AML-193 (cell line): ENCODE data around the gene WDR44.
A peak's percentile ranks its signal among the peaks of the same experiment; 100 is the strongest.
"Not testable (repeated sequence)": the region's sequence is repeated elsewhere in the genome, so short reads cannot be mapped to it uniquely, and the experiment has no call there.

Experiments
- DNase-seq, 2 experiments: peaks; one replicate each; lab custom pipeline; 2025; lab: John Stamatoyannopoulos, UW

The WDR44 gene

DNA sequence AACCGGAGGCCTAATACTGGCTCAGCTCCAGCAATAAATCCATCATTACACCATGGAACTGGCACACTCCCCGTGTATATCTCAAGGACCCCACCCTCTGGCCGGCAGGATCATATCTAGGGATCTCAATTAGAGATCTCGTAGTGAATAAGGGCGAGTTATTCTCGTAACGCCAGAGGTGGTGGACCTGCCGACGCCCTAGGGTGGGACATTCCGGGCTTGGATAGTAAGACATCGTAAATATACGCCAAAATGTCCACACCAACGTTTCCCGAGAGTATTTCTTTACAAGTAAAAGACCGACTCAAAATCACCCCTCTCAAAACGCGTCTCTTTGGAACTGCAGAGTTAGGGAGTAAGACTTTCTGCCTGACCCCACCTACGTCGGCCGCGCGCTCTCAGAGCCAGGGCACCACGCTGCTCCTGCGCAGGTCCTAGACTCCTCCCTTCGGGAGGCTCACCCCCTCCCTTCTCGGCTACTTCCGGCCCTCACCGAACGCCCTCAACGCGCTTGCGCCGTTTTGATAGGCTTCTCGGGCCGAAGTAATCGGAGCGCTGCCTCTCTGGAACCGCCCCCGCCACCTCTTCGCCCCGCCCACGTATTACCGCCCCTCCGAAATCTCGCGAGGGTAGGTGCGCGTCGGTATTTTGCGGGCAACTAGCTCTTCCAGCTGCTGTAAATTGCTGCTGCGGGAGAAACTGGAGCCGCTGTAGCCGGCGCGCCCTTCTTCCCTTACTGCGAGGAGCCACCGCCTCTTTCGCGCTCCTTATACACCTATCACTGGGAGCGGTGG lies at the start of gene WDR44:
Gene WDR44, plus strand, starts transcription at position 643 of the 794 bp plus-strand sequence. CDS start 398 bp downstream, outside the sequence.
- DNase-seq, result peak; percentile 77 to 85

GRCh38 chrX:118305827-118306226 lies 40.1 kb upstream of the WDR44 start:
- DNase-seq, result not testable (repeated sequence)

DNA sequence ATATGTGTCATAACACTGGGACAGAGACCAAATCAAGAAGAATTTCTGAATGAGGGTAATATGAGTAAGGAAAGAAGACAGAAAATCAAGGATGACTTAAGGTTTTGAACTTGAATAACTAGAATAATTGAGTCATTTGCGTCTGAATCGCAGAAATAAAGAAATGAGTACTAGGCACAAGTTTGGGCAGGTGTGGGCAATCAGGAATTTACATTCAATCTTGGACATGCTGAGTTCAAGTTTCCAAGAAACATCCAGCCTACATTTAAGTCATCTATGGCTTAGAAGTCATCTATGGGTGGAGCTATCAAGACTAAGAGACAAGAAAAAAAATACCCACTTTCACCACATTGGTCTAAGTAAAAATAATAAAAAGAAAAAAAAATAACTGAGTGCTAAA lies 30.4 kb upstream of the WDR44 start:
- DNase-seq, result no peak

GRCh38 chrX:118324588-118324987 lies 21.3 kb upstream of the WDR44 start:
- no peak for DNase-seq

DNA sequence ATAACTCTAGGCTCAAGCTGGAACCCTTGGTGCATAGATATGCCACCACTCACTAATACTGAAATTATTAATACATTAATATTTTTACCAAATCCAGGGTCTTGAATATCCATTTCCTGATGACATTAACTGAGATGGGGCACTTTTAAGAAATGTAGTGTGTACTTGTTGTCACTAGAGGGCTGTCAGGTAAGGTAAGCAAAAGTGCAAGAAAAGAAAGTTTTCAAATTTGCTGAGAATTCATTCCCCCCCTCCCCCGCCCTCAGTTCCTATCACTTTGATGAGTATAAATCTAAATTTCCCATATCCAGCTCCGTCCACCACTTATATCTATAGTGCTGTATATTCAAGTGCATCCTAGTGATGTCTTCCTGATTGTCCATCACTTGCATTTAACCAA lies 20.5 kb upstream of the WDR44 start:
- DNase-seq, result peak in 1 of 2 experiments; percentile 3

DNA sequence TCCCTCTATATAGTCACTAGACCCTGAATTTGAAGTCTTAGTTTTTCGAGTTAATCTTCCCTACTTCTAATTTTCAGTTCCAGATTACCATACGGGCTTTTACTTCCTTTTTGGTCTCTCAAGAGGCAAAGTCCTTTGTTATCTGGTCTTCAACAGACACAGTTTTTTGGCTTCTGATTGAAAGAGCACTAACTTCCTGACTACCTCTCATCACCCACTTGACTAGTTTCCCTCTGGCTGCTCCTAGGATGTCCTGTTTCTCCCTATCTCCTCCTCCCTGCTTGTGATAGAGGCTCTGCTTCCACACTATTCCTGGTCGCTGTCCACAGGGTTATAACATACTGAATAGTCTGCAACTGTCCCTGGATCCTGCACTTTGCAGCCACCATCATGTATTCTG lies 16.7 kb upstream of the WDR44 start:
- DNase-seq, result no peak

GRCh38 chrX:118337687-118338086 lies 8.2 kb upstream of the WDR44 start:
- no peak for DNase-seq

GRCh38 chrX:118338930-118339329 lies 7.0 kb upstream of the WDR44 start:
- no peak for DNase-seq

DNA sequence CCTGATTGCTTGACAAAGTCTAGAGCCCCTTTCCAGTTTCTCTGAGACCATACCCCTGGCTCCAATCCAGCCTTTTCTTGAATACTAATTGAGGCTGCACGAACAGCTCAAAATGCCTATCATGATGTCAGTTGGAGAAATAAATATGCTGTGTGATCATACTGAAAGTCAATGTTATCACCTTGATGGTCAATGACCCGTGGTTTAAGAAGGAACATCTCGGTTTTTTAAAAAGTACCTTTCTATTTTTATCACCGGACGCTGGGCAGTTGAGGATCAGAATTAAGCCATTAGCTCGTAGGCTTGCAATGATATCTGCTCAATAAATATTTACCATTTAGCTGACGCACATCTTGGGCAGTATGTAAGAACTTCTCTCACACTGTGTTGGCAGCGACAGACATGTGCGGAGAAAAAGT lies 852 bp upstream of the WDR44 start:
- DNase-seq, result no peak

DNA sequence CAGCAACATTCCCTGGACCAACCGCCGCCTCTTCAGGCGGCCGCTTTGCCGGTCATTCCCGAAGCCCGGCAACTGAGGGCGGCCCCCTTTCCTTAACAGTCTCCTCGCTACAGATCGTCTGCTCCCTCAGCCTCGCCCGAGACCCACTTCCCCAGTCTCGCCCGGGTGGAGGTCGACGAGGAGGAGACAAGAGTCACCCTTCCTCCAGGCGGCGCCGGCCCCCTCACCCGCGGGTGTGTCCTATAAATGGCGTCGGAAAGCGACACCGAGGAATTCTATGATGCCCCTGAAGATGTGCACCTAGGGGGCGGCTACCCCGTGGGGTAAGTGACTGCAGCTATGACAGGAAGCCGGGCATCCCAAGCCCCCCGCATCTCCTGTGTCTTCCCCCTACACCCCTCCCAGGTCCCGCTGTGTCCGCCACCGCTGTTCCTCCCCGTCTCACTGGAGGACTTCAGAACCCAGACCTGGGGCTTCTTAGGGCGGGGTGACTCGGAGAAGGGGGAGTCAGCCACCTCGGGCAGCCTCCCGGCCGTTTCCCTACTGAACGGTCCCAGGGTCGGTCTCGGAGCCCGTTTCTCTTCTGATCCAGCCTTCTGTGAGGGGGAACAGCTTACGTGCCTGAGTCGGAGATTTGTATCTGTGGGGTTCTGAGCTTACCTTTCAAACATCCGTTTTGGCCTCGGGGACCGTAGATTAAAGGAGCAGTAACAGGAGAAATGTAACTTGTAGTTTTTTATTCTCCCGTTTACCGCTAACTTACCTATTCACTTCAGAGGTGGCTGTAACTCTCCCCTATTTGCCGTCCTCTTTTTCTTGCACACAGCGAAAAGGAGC lies 570 bp downstream of the WDR44 start:
- DNase-seq, result no peak

GRCh38 chrX:118347131-118347530 lies 1.2 kb downstream of the WDR44 start:
- no peak for DNase-seq

DNA sequence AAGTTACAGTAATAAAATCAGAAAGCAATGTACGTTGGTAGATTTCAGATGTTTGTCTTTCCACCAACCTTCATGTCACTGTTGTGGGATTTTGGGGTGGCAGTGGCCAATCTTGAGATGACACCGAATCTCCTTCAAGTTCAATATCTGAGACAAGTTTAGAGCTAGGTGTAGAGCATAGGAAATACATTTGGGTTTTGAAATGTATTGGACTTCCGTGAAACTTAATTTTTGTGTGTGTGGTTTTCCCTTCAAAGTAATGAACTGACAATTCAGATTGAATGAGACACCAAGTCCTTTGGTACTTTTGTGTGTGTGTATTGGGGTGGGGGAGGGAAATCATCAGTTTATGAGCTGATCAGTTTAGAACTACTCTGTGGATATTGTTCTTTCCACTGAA lies 1.8 kb downstream of the WDR44 start:
- DNase-seq, result no peak

DNA sequence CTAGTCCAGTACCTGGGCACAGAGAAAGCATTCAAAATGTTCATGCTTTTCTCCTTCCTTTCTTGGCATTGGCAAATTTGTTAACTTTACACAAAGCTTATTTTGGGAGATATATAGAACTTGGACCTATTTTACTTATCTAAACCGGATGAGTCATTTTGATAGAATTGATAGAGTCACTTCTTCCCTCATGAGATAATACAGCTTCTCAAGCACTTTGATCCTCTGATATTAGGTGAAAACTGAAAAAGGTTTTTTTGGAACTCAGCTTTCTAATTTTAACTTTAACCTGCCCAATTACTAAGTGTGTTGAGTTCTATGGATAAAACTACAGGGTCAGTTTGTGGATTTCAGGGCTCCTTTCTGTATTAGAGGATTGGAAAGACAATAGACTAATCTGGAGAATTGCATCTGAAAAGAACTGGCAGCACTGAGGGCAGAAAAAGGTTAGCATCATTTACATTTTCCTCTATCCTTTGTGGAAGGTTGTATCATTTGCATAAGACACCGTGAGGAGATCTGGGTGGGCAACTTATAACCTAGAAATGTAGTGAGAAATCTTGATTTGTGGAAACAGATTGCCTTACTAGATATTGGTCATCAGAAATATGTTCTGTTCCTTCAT lies 2.4 kb downstream of the WDR44 start:
- no peak for DNase-seq

DNA sequence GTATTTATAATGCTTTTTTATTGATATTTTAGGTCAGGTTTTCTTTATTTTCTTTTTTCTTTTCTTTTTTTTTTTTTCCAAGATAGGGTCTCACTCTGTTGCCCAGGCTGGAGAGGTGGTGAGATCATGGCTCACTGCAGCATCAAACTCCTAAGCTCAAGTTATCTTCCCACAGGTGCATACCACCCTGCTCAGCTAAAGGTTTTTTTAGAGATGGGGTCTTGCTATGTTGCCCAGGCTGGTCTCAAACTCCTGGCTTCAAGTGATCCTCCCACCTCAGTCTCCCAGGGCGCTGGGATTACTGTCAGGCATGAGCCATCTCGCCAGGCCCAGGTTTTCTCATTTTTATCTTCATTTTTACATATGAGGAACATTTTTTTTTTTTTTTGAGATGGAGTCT lies 3.3 kb downstream of the WDR44 start:
- no peak for DNase-seq

DNA sequence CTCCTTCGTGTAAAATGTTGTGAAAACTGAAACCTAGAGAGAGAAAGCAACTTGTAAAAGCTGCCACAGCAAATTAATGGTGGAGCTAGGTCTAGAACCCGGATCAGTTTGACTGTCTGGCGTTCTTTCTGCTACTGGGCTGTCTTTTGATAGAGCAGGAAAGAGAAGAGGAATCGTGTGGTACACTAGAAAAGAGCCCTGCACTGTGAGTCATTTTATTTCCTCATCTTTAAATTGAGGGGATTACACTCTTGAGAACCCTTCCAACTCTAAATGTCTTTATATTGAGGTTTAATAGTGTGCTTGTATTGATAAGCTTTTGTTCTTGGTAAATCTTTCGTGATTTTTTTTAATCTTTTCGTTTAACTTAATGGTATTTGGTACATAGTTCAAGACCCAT lies 4.3 kb downstream of the WDR44 start:
- peak in 1 of 2 experiments; percentile 29 for DNase-seq

GRCh38 chrX:118350706-118351105 lies 4.8 kb downstream of the WDR44 start:
- DNase-seq, result peak in 1 of 2 experiments; percentile 22

DNA sequence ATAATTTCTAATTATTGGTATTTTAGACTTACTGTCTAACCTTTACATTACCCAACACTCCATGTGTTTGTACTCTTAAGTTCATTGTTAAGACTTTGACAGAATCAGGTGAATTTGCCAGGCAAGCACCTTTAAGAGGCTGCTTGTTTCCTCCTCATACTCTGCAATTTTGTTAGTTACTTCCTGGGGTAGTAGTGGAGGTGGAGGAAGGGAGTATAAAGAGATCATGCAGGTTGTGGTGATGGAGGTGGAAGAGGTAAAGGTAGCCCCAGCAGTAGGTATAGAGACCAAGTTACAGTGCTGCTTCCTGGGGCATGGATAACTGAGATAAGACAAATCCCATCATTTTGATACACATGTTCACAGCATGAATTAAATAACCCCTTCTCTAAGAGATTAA lies 6.7 kb downstream of the WDR44 start:
- DNase-seq, result no peak

- no peak for DNase-seq
Measured at GRCh38 chrX:118353081-118353850, 7.4 kb downstream of the WDR44 start.

GRCh38 chrX:118355225-118355920 lies 9.5 kb downstream of the WDR44 start:
- no peak for DNase-seq

GRCh38 chrX:118356154-118356701 lies 10.3 kb downstream of the WDR44 start:
- DNase-seq, result no peak
